ENCODE measurements around the gene ALOXE3. TPM values are rescaled to one million over a fixed set of nuclear protein-coding genes. Genes with fewer than 3 reads are reported as not detected.
"Not testable (repeated sequence)": the region's sequence is repeated elsewhere in the genome, so short reads cannot be mapped to it uniquely, and the experiment has no call there.

The ALOXE3 gene
- total and polyA plus RNA-seq, 4 donors: 0.17 to 1.8 (median 0.85) TPM

DNA sequence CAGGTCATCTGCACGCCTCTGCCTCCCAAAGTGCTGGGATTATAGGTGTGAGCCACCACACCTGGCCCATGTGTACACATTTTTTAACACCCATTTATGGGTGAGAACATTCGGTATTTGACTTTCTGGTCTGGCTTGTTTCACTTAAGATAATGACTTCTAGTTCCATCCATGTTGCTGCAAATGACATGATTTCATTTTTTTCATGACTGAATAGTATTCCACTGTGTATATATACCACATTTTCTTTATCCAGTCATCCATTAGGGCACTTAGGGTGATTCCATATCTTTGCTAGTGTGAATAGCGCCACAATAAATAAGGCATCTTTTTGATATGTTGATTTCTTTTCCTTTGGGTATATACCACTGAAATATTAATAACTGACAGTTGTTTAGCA lies 36.4 kb downstream of the ALOXE3 start:
- no peaks in the 10 kb centered on the region for H3K9me3 ChIP-seq (ENCODE audit: control insufficient read depth, insufficient read depth, low read length)
- no CpG with 5 or more reads among the region's 3 CpGs for WGBS (ENCODE audit: insufficient coverage)
- H3K27me3 ChIP-seq (ENCODE audit: control insufficient read depth, insufficient read depth, low read length): peaks cover 26% of the 10 kb centered on the region
- no peaks in the 10 kb centered on the region for H3K36me3 ChIP-seq (ENCODE audit: control insufficient read depth, insufficient read depth, low read length)
- DNase-seq (ENCODE audit: low read depth in 4 of 6, low spot score in 6 of 6): no peak
- H3K27ac ChIP-seq (ENCODE audit: low read depth, low read length): no peak overlapping the region
- H3K4me1 ChIP-seq (ENCODE audit: control insufficient read depth, insufficient read depth, low read length): peaks cover 22% of the 10 kb centered on the region
- H3K4me3 ChIP-seq (ENCODE audit: low read depth, low read length): no peak overlapping the region

DNA sequence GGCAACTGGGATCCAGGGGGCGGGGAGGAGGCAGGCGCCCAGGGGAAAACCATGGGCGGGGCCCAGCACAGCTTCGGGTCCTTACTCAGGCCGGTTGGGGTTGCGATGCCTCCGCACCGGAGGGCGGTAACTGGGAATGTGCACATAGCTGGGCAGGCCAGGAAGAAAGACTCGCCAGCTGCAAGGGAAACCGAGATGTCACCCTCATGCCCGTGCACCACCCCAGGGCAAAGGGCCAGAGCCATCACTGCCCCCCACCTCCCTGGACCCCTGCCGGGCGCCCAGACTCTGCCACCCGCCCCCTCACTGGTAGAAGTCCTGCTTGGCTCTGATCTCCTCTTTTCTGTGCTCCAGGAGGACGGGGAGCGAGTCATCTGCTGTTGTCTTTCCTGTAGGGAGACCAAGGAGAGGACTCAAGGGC lies 37.5 kb downstream of the ALOXE3 start:
- WGBS (ENCODE audit: insufficient coverage): 12% methylated on average over 16 of the region's 17 CpGs
- Histone ChIP-seq H3K4me1 (ENCODE audit: control insufficient read depth, insufficient read depth, low read length) (peaks cover 22% of the 10 kb centered on the region), H3K4me3 (ENCODE audit: low read depth, low read length) (no peak overlapping the region), H3K36me3 (ENCODE audit: control insufficient read depth, insufficient read depth, low read length) (no peaks in the 10 kb centered on the region), H3K9me3 (ENCODE audit: control insufficient read depth, insufficient read depth, low read length) (no peaks in the 10 kb centered on the region), H3K27ac (ENCODE audit: low read depth, low read length) (no peak overlapping the region), H3K27me3 (ENCODE audit: control insufficient read depth, insufficient read depth, low read length) (peaks cover 34% of the 10 kb centered on the region)
- DNase-seq (ENCODE audit: low read depth in 4 of 6, low spot score in 6 of 6): no peak

DNA sequence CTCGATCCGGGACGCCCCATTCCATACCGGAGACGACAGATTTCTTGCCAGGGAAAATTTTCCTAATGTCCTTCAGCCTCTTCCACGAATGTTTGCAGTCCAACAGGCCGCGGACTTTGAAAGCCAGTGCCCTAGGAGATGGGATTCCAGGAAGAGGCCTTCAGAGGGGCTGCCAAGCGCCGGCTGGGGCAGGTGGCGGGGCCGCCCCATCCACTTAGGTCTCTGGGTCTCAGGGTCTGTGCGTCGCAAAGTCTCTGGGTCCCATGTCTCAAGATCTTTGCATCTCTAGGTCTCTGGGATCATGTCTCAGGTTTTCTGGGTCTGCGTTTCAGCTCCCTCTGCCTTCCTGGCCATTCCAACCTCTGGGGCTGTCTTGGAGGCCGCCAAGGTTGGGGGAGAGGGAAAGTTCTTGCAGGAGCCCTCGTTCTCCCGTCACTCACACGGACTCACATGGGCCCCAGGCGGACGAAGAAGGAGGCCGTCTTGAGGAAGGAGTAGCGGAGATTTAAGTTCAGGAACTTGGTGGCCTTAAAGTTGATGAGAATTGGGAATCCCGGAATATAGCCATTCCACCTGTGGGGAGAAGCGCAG lies 38.0 kb downstream of the ALOXE3 start:
- Histone ChIP-seq H3K9me3 (ENCODE audit: control insufficient read depth, insufficient read depth, low read length) (no peaks in the 10 kb centered on the region), H3K27me3 (ENCODE audit: control insufficient read depth, insufficient read depth, low read length) (peaks cover 39% of the 10 kb centered on the region), H3K27ac (ENCODE audit: low read depth, low read length) (no peak overlapping the region), H3K4me3 (ENCODE audit: low read depth, low read length) (no peak overlapping the region), H3K4me1 (ENCODE audit: control insufficient read depth, insufficient read depth, low read length) (peaks cover 22% of the 10 kb centered on the region), H3K36me3 (ENCODE audit: control insufficient read depth, insufficient read depth, low read length) (no peaks in the 10 kb centered on the region)
- DNase-seq (ENCODE audit: low read depth in 4 of 6, low spot score in 6 of 6): no peak
- WGBS (ENCODE audit: insufficient coverage): 8% methylated on average over 18 of the region's 25 CpGs

DNA sequence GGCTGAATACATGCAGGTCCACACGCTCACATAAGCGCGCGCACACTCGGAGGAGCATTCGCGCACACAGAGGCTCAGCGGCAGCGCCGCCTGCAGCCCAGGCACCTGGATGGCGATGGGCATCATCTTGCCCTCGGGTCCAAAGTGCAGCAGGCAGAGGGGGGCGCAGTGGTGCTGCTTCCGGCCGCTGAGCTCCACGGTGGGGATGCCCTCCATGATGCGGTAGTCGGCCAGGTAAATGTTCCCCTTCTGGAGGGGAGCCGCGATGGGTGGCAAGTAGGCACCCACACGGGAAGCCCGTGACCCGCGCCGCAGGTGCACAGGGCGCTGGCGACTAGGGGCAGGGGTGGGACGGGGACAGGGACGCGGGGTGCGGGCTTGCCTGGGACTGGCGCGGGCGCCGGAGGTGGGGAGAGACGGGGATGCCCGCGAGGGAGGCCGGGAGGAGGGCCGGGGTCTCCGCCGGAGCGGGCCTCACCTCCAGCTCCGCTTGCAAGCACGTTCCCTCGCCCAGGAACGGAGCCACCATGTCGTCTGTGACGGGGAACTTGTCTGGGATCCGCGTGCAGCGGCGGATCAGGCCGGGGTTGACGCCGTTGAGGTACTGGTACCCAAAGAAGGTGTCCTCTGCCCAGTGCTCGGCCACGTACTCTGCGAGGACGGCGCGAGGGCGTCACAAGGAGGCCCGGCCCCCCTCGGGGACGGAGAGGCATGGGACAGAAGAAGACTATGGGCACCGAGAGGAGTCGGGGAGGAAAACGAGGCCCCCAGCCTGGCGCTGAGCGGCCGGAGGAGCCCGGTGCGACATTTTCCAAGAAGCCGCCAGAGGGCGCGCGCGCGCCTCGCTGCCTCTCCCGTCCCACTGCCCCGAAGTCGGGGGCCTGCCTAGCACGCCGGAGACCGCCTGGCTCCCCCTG lies 38.8 kb downstream of the ALOXE3 start:
- H3K27me3 ChIP-seq (ENCODE audit: control insufficient read depth, insufficient read depth, low read length): peaks cover 46% of the 10 kb centered on the region
- peak in 5 of 6 donors; percentile 35 to 90 (median 59) for DNase-seq (ENCODE audit: low read depth in 4 of 6, low spot score in 6 of 6)
- H3K4me3 ChIP-seq (ENCODE audit: low read depth, low read length): peak overlapping the region; percentile 44
- WGBS (ENCODE audit: insufficient coverage): under 1% methylated on average over 87 of the region's 87 CpGs
- H3K4me1 ChIP-seq (ENCODE audit: control insufficient read depth, insufficient read depth, low read length): peaks cover 22% of the 10 kb centered on the region
- H3K36me3 ChIP-seq (ENCODE audit: control insufficient read depth, insufficient read depth, low read length): no peaks in the 10 kb centered on the region
- H3K27ac ChIP-seq (ENCODE audit: low read depth, low read length): no peak overlapping the region
- H3K9me3 ChIP-seq (ENCODE audit: control insufficient read depth, insufficient read depth, low read length): no peaks in the 10 kb centered on the region

DNA sequence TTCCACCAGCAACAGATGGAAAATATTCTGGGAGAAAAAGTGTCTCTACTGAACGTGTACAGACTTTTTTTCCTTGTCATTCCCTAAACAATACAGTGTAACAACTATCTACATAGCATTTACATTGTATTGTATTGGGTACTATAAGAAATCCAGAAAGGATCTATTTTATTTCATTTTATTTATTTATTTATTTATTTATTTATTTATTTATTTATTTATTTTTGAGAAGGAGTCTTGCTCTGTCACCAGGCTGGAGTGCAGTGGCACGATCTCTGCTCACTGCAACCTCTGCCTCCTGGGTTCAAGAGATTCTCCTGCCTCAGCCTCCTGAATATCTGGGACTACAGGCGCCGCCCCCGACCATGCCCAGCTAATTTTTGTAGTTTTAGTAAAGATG lies 40.4 kb downstream of the ALOXE3 start:
- Histone ChIP-seq H3K4me1 (ENCODE audit: control insufficient read depth, insufficient read depth, low read length) (peaks cover 34% of the 10 kb centered on the region), H3K27me3 (ENCODE audit: control insufficient read depth, insufficient read depth, low read length) (peaks cover 61% of the 10 kb centered on the region)
- not testable (repeated sequence) for DNase-seq (ENCODE audit: low read depth in 4 of 6, low spot score in 6 of 6); H3K27ac ChIP-seq (ENCODE audit: low read depth, low read length); H3K4me3 ChIP-seq (ENCODE audit: low read depth, low read length); H3K9me3 ChIP-seq (ENCODE audit: control insufficient read depth, insufficient read depth, low read length); H3K36me3 ChIP-seq (ENCODE audit: control insufficient read depth, insufficient read depth, low read length)
- WGBS (ENCODE audit: insufficient coverage): no CpG with 5 or more reads among the region's 5 CpGs

DNA sequence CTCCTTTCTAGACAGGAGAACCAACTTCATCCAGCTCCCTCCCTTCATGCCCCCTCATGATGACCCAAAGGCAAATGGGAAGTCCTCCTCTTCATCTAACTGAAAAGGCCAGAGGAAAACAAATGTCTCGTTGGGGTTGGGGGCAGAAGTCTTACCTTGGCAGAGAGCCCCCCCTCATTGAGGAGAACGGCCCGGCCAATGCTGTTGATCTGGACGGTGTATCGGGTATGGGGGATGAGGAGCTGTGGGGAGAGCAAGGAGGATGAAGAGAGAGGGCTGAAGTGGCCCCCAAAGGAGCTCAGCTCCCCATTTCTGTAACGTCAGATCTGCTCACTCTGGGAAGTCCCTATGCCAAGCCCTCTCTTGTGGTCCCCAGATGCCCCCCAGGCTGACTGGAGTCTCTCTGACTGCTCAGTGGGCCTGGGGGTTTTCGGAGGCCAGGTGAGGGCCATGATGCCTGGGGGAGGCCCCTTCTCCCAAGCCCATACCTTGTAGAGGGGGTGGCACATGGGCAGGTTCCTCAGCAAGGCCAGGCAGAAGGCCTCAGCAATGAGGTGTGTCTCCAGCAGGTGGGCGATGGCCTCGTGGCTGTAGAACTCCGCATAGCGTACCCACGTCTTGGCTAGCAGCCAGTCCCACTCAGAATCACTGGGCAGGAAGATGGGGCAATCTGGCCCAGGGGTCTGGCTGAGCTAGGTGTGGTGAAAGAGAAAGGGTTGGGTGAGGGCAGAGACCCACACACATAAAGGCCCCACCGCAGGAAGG lies 41.6 kb downstream of the ALOXE3 start:
- H3K36me3 ChIP-seq (ENCODE audit: control insufficient read depth, insufficient read depth, low read length): no peaks in the 10 kb centered on the region
- WGBS (ENCODE audit: insufficient coverage): 92% methylated on average over 12 of the region's 13 CpGs
- no peak overlapping the region for H3K27ac ChIP-seq (ENCODE audit: low read depth, low read length)
- no peak for DNase-seq (ENCODE audit: low read depth in 4 of 6, low spot score in 6 of 6)
- H3K4me1 ChIP-seq (ENCODE audit: control insufficient read depth, insufficient read depth, low read length): peaks cover 43% of the 10 kb centered on the region
- no peak overlapping the region for H3K4me3 ChIP-seq (ENCODE audit: low read depth, low read length)
- H3K27me3 ChIP-seq (ENCODE audit: control insufficient read depth, insufficient read depth, low read length): peaks cover 73% of the 10 kb centered on the region
- H3K9me3 ChIP-seq (ENCODE audit: control insufficient read depth, insufficient read depth, low read length): no peaks in the 10 kb centered on the region

DNA sequence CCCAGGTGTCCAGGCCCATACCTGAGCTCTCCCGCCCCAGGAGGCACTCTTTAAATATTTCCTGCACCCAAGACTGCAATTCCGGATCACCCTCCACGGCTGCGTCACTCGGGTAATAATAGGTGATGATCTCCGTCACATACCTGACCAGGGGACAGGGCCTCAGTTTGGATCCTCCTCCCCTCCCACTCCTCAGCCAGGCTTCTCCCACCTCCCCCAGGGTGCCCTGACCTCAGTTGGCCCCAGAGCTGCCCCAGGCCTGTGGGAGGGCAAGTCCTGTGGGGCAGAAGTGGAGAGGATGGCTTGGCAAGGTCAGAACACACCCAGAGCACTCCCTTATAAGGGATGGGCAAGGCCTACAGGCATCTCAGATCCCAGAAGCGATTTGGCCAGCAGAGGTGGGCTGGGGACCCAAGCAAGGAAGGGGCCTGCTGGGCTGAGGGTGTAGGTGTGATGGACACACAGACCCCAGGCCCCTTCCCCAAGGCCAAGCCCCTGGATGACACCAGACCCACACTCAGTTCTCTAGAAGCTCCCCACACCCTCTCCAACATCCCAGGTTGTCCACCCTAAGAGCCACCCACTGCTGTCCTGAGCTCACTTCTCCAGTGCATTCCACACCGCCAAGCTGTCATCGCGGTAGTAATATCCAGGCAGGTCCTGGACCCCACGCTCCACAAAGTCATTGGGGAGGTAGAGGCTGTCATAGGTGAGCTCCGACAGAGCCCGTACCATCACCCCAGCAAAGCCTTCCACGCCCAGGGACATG lies 42.6 kb downstream of the ALOXE3 start:
- Histone ChIP-seq H3K27me3 (ENCODE audit: control insufficient read depth, insufficient read depth, low read length) (peaks cover 77% of the 10 kb centered on the region), H3K4me3 (ENCODE audit: low read depth, low read length) (no peak overlapping the region), H3K27ac (ENCODE audit: low read depth, low read length) (no peak overlapping the region), H3K9me3 (ENCODE audit: control insufficient read depth, insufficient read depth, low read length) (no peaks in the 10 kb centered on the region), H3K4me1 (ENCODE audit: control insufficient read depth, insufficient read depth, low read length) (peaks cover 39% of the 10 kb centered on the region), H3K36me3 (ENCODE audit: control insufficient read depth, insufficient read depth, low read length) (no peaks in the 10 kb centered on the region)
- 88% methylated on average over 6 of the region's 14 CpGs for WGBS (ENCODE audit: insufficient coverage)
- DNase-seq (ENCODE audit: low read depth in 4 of 6, low spot score in 6 of 6): no peak

DNA sequence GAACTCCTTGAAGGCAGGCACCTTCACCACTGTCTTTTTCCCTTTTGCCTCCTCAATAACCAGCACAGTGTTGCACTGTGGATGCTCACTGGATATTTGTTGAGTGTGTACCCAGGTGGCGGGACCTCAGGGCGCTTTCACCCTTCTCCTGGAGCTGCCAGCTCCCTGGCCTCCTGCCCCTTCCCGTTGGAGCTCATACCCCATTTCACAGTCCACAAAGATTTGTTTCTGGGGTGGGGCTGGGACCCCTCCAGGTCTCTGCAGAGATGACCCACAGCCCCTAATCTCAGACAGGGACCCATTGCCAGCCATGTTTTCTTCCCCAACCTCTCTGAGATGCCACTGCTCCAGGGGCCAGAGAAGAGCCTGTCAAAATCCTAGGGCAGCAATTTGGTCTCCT lies 43.2 kb downstream of the ALOXE3 start:
- Histone ChIP-seq H3K4me3 (ENCODE audit: low read depth, low read length) (no peak overlapping the region), H3K27ac (ENCODE audit: low read depth, low read length) (no peak overlapping the region), H3K9me3 (ENCODE audit: control insufficient read depth, insufficient read depth, low read length) (no peaks in the 10 kb centered on the region), H3K27me3 (ENCODE audit: control insufficient read depth, insufficient read depth, low read length) (peaks cover 74% of the 10 kb centered on the region), H3K36me3 (ENCODE audit: control insufficient read depth, insufficient read depth, low read length) (no peaks in the 10 kb centered on the region), H3K4me1 (ENCODE audit: control insufficient read depth, insufficient read depth, low read length) (peaks cover 32% of the 10 kb centered on the region)
- no peak for DNase-seq (ENCODE audit: low read depth in 4 of 6, low spot score in 6 of 6)
- WGBS (ENCODE audit: insufficient coverage): 81% methylated on average over 3 of the region's 3 CpGs

DNA sequence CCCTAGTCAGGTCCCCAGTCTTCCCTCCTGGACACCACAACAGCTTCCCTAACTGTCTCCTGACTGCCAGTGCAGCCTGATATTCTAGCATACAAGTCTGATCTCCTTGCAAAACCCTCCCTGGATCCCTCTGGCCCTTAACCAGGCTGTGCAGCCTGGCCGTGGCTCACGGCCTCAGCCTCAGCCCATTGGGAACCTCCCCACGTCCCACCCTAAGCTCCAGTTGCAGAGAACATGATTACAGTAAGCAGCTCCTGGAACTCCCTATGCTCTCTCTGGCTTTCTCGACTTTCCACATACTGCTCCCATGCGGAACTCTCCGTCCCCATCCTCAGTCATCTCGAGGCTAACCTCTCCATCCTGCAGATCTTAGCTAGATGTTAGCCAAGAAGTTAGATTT lies 43.8 kb downstream of the ALOXE3 start:
- Histone ChIP-seq H3K4me1 (ENCODE audit: control insufficient read depth, insufficient read depth, low read length) (peaks cover 27% of the 10 kb centered on the region), H3K27ac (ENCODE audit: low read depth, low read length) (no peak overlapping the region), H3K9me3 (ENCODE audit: control insufficient read depth, insufficient read depth, low read length) (no peaks in the 10 kb centered on the region), H3K4me3 (ENCODE audit: low read depth, low read length) (no peak overlapping the region), H3K36me3 (ENCODE audit: control insufficient read depth, insufficient read depth, low read length) (no peaks in the 10 kb centered on the region), H3K27me3 (ENCODE audit: control insufficient read depth, insufficient read depth, low read length) (peaks cover 71% of the 10 kb centered on the region)
- no peak for DNase-seq (ENCODE audit: low read depth in 4 of 6, low spot score in 6 of 6)
- WGBS (ENCODE audit: insufficient coverage): 52% methylated on average over 6 of the region's 7 CpGs
